Caco-2 (cell line): ENCODE data around the gene OR4E2. TPM values are rescaled to one million over a fixed set of nuclear protein-coding genes. Genes with fewer than 3 reads are reported as not detected.

Source experiments
- BruUV-seq: library from RNA; stranded (reverse); fragments of 400-500 nt; replicated peaks from 2 replicates; lab custom pipeline; 2021; lab: Mats Ljungman, UMichigan
- CTCF ChIA-PET: fragments of 300-600 bp; sonication (Branson Sonifier 250); formaldehyde crosslinking; loops from one replicate; lab custom pipeline; 2022; ENCODE audit warnings: antibody characterized with exemption; lab: Charles Lee
- POLR2A ChIA-PET: fragments of 300-600 bp; sonication (Branson Sonifier 250); formaldehyde crosslinking; loops from one replicate; lab custom pipeline; 2022; ENCODE audit warnings: antibody characterized with exemption; lab: Charles Lee
- DNase-seq, 2 experiments: peaks; one replicate each; pipeline versions ENCODE4 v3.0.0 to v3.0.0-alpha.2; 2020 to 2022
- H3K27me3 ChIP-seq: replicated peaks from 2 replicates; pipeline ENCODE4 v1.6.0; 2011; ENCODE audit warnings: low read length; ENCODE audit not compliant: control insufficient read depth, insufficient read depth
- H3K36me3 ChIP-seq: 2 replicates; pipeline ENCODE4 v1.5.1; 2011; ENCODE audit warnings: low read length; ENCODE audit not compliant: control insufficient read depth, insufficient read depth
- H3K4me1 ChIP-seq: fragments of 250-450 bp; sonication (Bioruptor Pico); 2 replicates; pipeline ENCODE4 v1.5.1; 2020; ENCODE audit warnings: mild to moderate bottlenecking
- H3K4me3 ChIP-seq: 2 replicates; pipeline ENCODE4 v1.5.1; 2011; ENCODE audit warnings: low read depth, mild to moderate bottlenecking, control low read depth, low read length
- H3K9me3 ChIP-seq: fragments of 250-450 bp; sonication (Bioruptor Pico); 2 replicates; pipeline ENCODE4 v1.5.1; 2020; ENCODE audit warnings: mild to moderate bottlenecking, moderate library complexity
- H3K27ac Mint-ChIP-seq: one replicate; pipeline ENCODE4 v1.8.0; 2022; ENCODE audit warnings: mixed read lengths; ENCODE audit not compliant: unreplicated experiment
- H3K27me3 Mint-ChIP-seq: one replicate; pipeline ENCODE4 v1.8.0; 2022; ENCODE audit warnings: mixed read lengths; ENCODE audit not compliant: insufficient read depth, unreplicated experiment
- H3K36me3 Mint-ChIP-seq: one replicate; pipeline ENCODE4 v1.8.0; 2022; ENCODE audit warnings: mild to moderate bottlenecking, mixed read lengths; ENCODE audit not compliant: insufficient read depth, unreplicated experiment
- H3K4me1 Mint-ChIP-seq: one replicate; pipeline ENCODE4 v1.8.0; 2022; ENCODE audit warnings: low read depth, mixed read lengths; ENCODE audit not compliant: unreplicated experiment
- H3K4me3 Mint-ChIP-seq: one replicate; pipeline ENCODE4 v1.8.0; 2022; ENCODE audit warnings: mild to moderate bottlenecking, moderate library complexity, mixed read lengths; ENCODE audit not compliant: unreplicated experiment
- H3K9me3 Mint-ChIP-seq: one replicate; pipeline ENCODE4 v1.8.0; 2022; ENCODE audit warnings: mixed read lengths; ENCODE audit not compliant: unreplicated experiment
- CTCF ChIP-seq, 2 experiments: fragments of 200-600 bp in 1 of 2; IDR thresholded peaks; 1 replicate in 1 of 2; 2 replicates in 1 of 2; pipeline versions ENCODE4 v1.5.1 to v1.8.0; 2011 to 2022; ENCODE audit warnings: antibody characterized with exemption in 1 of 2, control low read depth in 1 of 2, inconsistent platforms in 1 of 2, low read depth in 1 of 2, low read length in 1 of 2, mild to moderate bottlenecking in 1 of 2, moderate library complexity in 1 of 2; ENCODE audit not compliant: insufficient read depth in 1 of 2, severe bottlenecking in 1 of 2, unreplicated experiment in 1 of 2
- intact Hi-C: fragments of 100-400 bp; cut with micrococcal nuclease; formaldehyde crosslinking; loops from one replicate; pipeline ENCODE4 v1.10.0; 2022; ENCODE audit not compliant: unreplicated experiment
- total RNA-seq: library from RNA; stranded (reverse); gene quantifications from 2 replicates; pipeline ENCODE4 v1.2.3, GENCODE V29; 2022

The OR4E2 gene
- total RNA-seq, 1 experiment from 2014 or later: not detected

GRCh38 chr14:21669284-21669683 lies 15.6 kb downstream of the OR4E2 start:
- intact Hi-C loops: loop anchor here (2.0 kb wide), 1 partner anchor 26 kb away; no protein-coding TSS in a partner anchor
- TF ChIP-seq CTCF (IDR thresholded peaks at IDR 0.05; ENCODE audit: insufficient read depth in 1 of 2, low read depth in 1 of 2, low read length in 1 of 2, severe bottlenecking in 1 of 2, unreplicated experiment in 1 of 2): no peak
- no peaks in the 10 kb centered on the region for H3K36me3 ChIP-seq
- peaks cover 16% of the 10 kb centered on the region for H3K4me1 ChIP-seq
- BruUV-seq: no TSS peak
- ChIA-PET POLR2A (no interaction called here), CTCF (no interaction called here)
- Mint-ChIP-seq H3K36me3 (no peaks in the 10 kb centered on the region), H3K27me3 (no peaks in the 10 kb centered on the region), H3K4me1 (peaks cover 17% of the 10 kb centered on the region), H3K4me3 (no peak overlapping the region), H3K27ac (peak overlapping the region; percentile 69), H3K9me3 (peaks cover under 1% of the 10 kb centered on the region)
- H3K27me3 ChIP-seq: no peaks in the 10 kb centered on the region
- H3K9me3 ChIP-seq: no peaks in the 10 kb centered on the region
- no peak overlapping the region for H3K4me3 ChIP-seq
- DNase-seq: peak in 1 of 2 experiments; percentile 18

GRCh38 chr14:21671371-21671770 lies 17.7 kb downstream of the OR4E2 start:
- POLR2A ChIA-PET: no interaction called here

GRCh38 chr14:21672116-21672515 lies 18.5 kb downstream of the OR4E2 start:
- H3K4me3 ChIP-seq: no peak overlapping the region
- Mint-ChIP-seq H3K9me3 (peaks cover 10% of the 10 kb centered on the region), H3K27me3 (no peaks in the 10 kb centered on the region), H3K4me3 (no peak overlapping the region), H3K36me3 (no peaks in the 10 kb centered on the region), H3K4me1 (peaks cover 17% of the 10 kb centered on the region), H3K27ac (no peak overlapping the region)
- H3K36me3 ChIP-seq: no peaks in the 10 kb centered on the region
- no peak for TF ChIP-seq CTCF (IDR thresholded peaks at IDR 0.05; ENCODE audit: insufficient read depth in 1 of 2, low read depth in 1 of 2, low read length in 1 of 2, severe bottlenecking in 1 of 2, unreplicated experiment in 1 of 2)
- peaks cover 7% of the 10 kb centered on the region for H3K9me3 ChIP-seq
- ChIA-PET POLR2A (interaction anchor here (0.5 kb wide), 1 partner anchor 195 kb away, joined by 4 read pairs; the partner anchor contains the start of genes RAB2B and TOX4), CTCF (no interaction called here)
- H3K4me1 ChIP-seq: peaks cover 16% of the 10 kb centered on the region
- DNase-seq: no peak
- no TSS peak for BruUV-seq
- intact Hi-C loops: no loop called here
- no peaks in the 10 kb centered on the region for H3K27me3 ChIP-seq

More at GRCh38 chr14:21671371-21671770, 17.7 kb downstream of the OR4E2 start:
- Mint-ChIP-seq H3K27ac (no peak overlapping the region), H3K36me3 (no peaks in the 10 kb centered on the region), H3K4me1 (peaks cover 17% of the 10 kb centered on the region), H3K27me3 (no peaks in the 10 kb centered on the region), H3K9me3 (peaks cover 10% of the 10 kb centered on the region), H3K4me3 (no peak overlapping the region)
- DNase-seq: no peak
- Histone ChIP-seq H3K9me3 (peaks cover 7% of the 10 kb centered on the region), H3K4me3 (no peak overlapping the region), H3K27me3 (no peaks in the 10 kb centered on the region), H3K36me3 (no peaks in the 10 kb centered on the region), H3K4me1 (peaks cover 16% of the 10 kb centered on the region)
- no peak for TF ChIP-seq CTCF (IDR thresholded peaks at IDR 0.05; ENCODE audit: insufficient read depth in 1 of 2, low read depth in 1 of 2, low read length in 1 of 2, severe bottlenecking in 1 of 2, unreplicated experiment in 1 of 2)
- no TSS peak for BruUV-seq
- CTCF ChIA-PET: no interaction called here
- intact Hi-C loops: no loop called here
